ENCODE results near the gene RASGRP4. TPM values are rescaled to one million over a fixed set of nuclear protein-coding genes. Genes with fewer than 3 reads are reported as not detected.

The RASGRP4 gene
- total RNA-seq, 2 donors from 2014 or later: 10.1 to 11.3 TPM

DNA sequence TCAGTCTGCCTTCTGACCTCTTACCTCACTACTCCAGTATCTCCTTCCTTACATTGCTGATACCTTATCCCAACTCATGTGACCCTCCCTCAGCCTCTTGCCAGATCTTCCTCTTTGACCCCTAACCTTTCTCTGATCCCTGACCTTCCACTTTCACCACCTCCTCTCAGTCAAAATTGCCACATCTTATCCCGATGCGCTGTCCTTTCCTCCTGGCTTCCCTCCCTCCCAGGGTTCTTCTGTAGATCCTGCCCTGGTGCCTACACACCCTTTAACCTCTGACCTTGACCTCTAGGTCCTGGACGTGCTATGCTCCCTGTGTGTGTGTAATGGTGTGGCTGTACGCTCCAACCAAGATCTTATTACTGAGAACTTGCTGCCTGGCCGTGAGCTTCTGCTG lies 31.2 kb upstream of the RASGRP4 start:
- Mint-ChIP-seq H3K9me3 (peaks cover 0 to 1% of the 10 kb centered on the region in 2 donors), H3K27me3 (ENCODE audit: low read depth) (peaks cover 15% of the 10 kb centered on the region), H3K27ac (no peak overlapping the region), H3K4me1 (ENCODE audit: low read depth) (no peaks in the 10 kb centered on the region), H3K4me3 (no peak overlapping the region), H3K36me3 (ENCODE audit: insufficient read depth in 2 of 2) (peaks cover 0 to 2% of the 10 kb centered on the region in 2 donors)
- DNase-seq: no peak
- ATAC-seq (replicated peaks in 1 of 2): no peak

DNA sequence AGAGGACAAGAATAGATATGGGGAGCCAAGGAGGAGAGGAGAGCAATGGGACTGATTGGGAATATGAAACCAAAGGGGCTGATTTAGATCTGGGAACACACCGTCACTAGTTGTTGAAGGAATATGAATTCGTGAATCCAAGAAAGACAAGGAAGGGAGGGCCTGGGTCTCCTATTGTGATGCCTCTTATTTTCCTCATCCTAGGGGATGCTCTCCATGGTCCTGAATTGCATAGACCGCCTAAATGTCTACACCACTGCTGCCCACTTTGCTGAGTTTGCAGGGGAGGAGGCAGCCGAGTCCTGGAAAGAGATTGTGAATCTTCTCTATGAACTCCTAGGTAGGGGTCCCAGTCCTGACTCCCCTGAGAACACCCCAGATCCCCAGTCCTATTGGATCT lies 29.0 kb upstream of the RASGRP4 start:
- H3K4me1 Mint-ChIP-seq (ENCODE audit: low read depth): no peaks in the 10 kb centered on the region
- no peak for DNase-seq

DNA sequence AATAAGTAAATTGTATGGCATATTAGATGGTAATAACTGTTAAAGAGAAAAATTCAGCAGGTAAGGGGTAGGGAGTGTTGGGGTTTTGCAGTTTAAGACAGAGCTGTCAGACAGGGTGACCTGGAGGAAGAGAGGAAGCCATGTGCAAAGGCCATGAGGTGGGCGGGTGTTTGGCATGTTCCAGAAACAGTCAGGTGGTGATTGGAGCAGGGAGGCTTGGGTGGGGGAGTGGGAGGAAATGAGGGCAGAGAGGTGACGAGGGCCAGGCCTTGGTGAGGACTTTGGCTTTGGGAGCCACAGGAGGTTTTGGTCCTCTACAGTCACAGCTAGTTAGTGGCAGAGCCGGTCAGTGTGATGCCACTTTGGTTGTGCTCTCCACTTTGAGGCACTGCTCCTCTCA lies 27.6 kb upstream of the RASGRP4 start:
- Mint-ChIP-seq H3K27me3 (ENCODE audit: low read depth) (no peaks in the 10 kb centered on the region), H3K9me3 (peaks cover 0 to 1% of the 10 kb centered on the region in 2 donors), H3K4me1 (ENCODE audit: low read depth) (no peaks in the 10 kb centered on the region), H3K27ac (no peak overlapping the region), H3K36me3 (ENCODE audit: insufficient read depth in 2 of 2) (peaks cover 0 to 2% of the 10 kb centered on the region in 2 donors), H3K4me3 (no peak overlapping the region)
- ATAC-seq (replicated peaks in 1 of 2) (no peak), DNase-seq (no peak)

More for the DNA sequence above, 29.0 kb upstream of the RASGRP4 start:
- H3K27ac Mint-ChIP-seq: no peak overlapping the region
- peaks cover 0 to 1% of the 10 kb centered on the region in 2 donors for H3K9me3 Mint-ChIP-seq
- H3K4me3 Mint-ChIP-seq: no peak overlapping the region
- ATAC-seq (replicated peaks in 1 of 2): no peak
- H3K27me3 Mint-ChIP-seq (ENCODE audit: low read depth): peaks cover 11% of the 10 kb centered on the region
- H3K36me3 Mint-ChIP-seq (ENCODE audit: insufficient read depth in 2 of 2): peaks cover 0 to 2% of the 10 kb centered on the region in 2 donors

DNA sequence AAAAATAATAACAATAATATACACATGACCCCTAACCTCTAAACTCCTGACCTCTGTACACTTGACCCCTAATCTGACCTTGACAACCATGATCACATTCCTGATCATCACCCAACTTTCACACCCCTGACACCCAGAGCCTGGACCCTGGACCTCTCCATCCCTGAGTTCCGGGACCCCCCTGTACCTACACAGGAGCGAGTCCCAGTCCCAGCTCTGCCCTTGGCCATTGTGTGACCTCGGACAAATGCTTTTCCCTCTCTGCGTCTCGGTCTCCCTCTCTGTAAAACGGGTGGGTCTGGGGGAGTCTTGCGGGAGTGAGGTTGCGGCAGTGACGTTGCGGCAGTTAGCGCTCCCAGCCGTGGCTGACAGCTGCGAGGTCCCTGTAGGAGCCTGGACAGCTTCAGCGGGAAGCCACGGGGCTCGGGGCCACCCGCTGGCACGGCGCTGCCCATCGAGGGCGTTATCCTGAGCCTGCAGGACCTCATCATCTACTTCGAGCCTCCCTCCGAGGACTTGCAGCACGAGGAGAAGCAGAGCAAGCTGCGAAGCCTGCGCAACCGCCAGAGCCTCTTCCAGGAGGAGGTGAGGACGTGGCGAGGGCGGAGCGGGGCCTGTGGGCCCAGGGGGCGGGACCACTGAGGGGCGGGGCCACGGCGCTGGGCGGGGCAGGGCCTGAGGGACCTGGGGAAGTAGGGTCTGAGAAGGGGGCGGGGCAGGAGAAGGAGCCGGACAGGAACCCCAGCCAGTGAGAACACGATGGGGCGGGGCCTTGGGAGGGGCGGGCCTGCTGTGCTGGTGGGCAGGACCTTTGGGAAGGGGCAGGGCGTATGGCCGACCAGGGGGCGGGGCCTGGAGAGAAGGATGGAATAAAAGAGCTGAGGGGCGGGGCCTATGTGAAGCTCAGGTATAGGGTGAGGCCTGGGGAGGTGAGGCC lies 26.7 kb upstream of the RASGRP4 start:
- Mint-ChIP-seq H3K36me3 (ENCODE audit: insufficient read depth in 2 of 2) (peaks cover 0 to 2% of the 10 kb centered on the region in 2 donors), H3K4me3 (no peak overlapping the region), H3K4me1 (ENCODE audit: low read depth) (no peaks in the 10 kb centered on the region), H3K9me3 (peaks cover 0 to 1% of the 10 kb centered on the region in 2 donors), H3K27ac (no peak overlapping the region), H3K27me3 (ENCODE audit: low read depth) (no peaks in the 10 kb centered on the region)
- peak; percentile 7 to 10 for DNase-seq
- peak in 1 of 2 donors; percentile 11 for ATAC-seq (replicated peaks in 1 of 2)

DNA sequence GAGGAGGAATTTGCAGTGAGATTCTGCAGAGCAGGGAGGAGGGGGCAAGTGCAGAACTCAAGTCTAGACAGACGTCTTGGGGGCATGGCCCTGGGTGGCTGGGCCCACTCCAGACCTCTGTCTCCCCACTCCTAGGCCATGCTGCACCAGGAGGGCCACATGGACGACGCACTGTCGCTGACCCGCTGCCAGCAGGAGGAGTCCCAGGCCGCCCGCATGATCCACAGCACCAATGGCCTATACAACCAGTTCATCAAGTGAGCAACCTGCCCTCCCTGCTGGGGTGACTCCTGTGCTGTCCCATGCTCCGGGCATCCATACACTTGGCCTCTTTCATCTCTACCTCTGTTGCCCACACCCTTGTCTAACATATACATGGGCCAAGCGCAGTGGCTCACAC lies 25.6 kb upstream of the RASGRP4 start:
- H3K27ac Mint-ChIP-seq: no peak overlapping the region
- H3K36me3 Mint-ChIP-seq (ENCODE audit: insufficient read depth in 2 of 2): peaks cover 0 to 2% of the 10 kb centered on the region in 2 donors
- H3K27me3 Mint-ChIP-seq (ENCODE audit: low read depth): no peaks in the 10 kb centered on the region
- DNase-seq: no peak
- peaks cover 0 to 1% of the 10 kb centered on the region in 2 donors for H3K9me3 Mint-ChIP-seq
- H3K4me3 Mint-ChIP-seq: no peak overlapping the region
- no peak for ATAC-seq (replicated peaks in 1 of 2)
- no peaks in the 10 kb centered on the region for H3K4me1 Mint-ChIP-seq (ENCODE audit: low read depth)

DNA sequence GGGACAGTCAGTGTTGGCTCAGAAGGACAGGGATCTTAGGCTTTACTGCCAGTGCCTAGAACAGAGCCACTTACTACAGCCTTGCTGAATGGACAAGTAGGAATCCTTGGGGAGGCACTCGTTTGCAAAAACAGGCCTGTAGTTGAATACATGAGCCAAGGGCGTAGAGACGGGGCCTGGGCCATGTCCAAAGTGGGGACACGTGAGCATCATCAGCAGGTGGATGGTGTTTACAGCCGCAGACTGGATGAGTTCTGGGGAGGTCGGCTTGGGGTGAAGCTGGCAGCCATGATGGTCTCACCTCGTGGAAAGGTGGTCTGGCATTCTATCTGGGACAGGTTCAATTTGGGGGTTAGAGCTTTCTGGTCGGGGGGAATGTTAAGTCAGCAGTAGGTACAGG lies 25.0 kb upstream of the RASGRP4 start:
- Mint-ChIP-seq H3K4me1 (ENCODE audit: low read depth) (no peaks in the 10 kb centered on the region), H3K27ac (no peak overlapping the region), H3K9me3 (peaks cover 0 to 1% of the 10 kb centered on the region in 2 donors), H3K4me3 (no peak overlapping the region), H3K36me3 (ENCODE audit: insufficient read depth in 2 of 2) (peaks cover 0 to 2% of the 10 kb centered on the region in 2 donors), H3K27me3 (ENCODE audit: low read depth) (no peaks in the 10 kb centered on the region)
- no peak for ATAC-seq (replicated peaks in 1 of 2)
- DNase-seq: no peak

- no peak for DNase-seq
Observed at GRCh38 chr19:38449518-38449917, 23.5 kb upstream of the RASGRP4 start.

DNA sequence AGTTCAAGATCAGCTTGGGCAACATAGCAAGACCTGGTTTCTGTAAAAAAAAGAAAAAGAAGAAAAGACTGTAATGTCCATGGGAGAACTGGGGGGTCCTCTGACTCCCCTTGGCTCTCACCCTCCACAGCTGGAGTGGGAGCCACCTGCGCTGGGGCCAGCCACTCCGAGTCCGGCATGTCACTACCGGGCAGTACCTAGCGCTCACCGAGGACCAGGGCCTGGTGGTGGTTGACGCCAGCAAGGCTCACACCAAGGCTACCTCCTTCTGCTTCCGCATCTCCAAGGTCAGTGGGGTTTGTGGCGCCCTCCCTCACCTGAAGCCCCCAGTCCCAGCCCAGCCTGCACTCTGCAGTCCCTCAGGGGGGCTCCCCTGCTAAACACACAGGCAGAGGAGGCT lies 22.2 kb upstream of the RASGRP4 start:
- DNase-seq: no peak
- H3K27me3 Mint-ChIP-seq (ENCODE audit: low read depth): no peaks in the 10 kb centered on the region
- peaks cover 0 to 3% of the 10 kb centered on the region in 2 donors for H3K36me3 Mint-ChIP-seq (ENCODE audit: insufficient read depth in 2 of 2)
- no peak overlapping the region for H3K4me3 Mint-ChIP-seq
- no peaks in the 10 kb centered on the region for H3K9me3 Mint-ChIP-seq
- ATAC-seq (replicated peaks in 1 of 2): no peak
- no peak overlapping the region for H3K27ac Mint-ChIP-seq
- no peaks in the 10 kb centered on the region for H3K4me1 Mint-ChIP-seq (ENCODE audit: low read depth)

More at GRCh38 chr19:38449518-38449917, 23.5 kb upstream of the RASGRP4 start:
- H3K4me1 Mint-ChIP-seq (ENCODE audit: low read depth): no peaks in the 10 kb centered on the region
- H3K9me3 Mint-ChIP-seq: peaks cover 0 to 1% of the 10 kb centered on the region in 2 donors
- no peak overlapping the region for H3K4me3 Mint-ChIP-seq
- no peak overlapping the region for H3K27ac Mint-ChIP-seq
- H3K36me3 Mint-ChIP-seq (ENCODE audit: insufficient read depth in 2 of 2): peaks cover 0 to 5% of the 10 kb centered on the region in 2 donors
- no peaks in the 10 kb centered on the region for H3K27me3 Mint-ChIP-seq (ENCODE audit: low read depth)
- no peak for ATAC-seq (replicated peaks in 1 of 2)

GRCh38 chr19:38445362-38445761 lies 19.3 kb upstream of the RASGRP4 start:
- H3K27ac Mint-ChIP-seq: no peak overlapping the region
- peaks cover 0 to 3% of the 10 kb centered on the region in 2 donors for H3K36me3 Mint-ChIP-seq (ENCODE audit: insufficient read depth in 2 of 2)
- no peak for DNase-seq
- H3K27me3 Mint-ChIP-seq (ENCODE audit: low read depth): no peaks in the 10 kb centered on the region
- no peak for ATAC-seq (replicated peaks in 1 of 2)
- no peaks in the 10 kb centered on the region for H3K9me3 Mint-ChIP-seq
- H3K4me1 Mint-ChIP-seq (ENCODE audit: low read depth): peaks cover 6% of the 10 kb centered on the region
- H3K4me3 Mint-ChIP-seq: no peak overlapping the region

- H3K27me3 Mint-ChIP-seq (ENCODE audit: low read depth): no peaks in the 10 kb centered on the region
- H3K4me3 Mint-ChIP-seq: no peak overlapping the region
- no peak for ATAC-seq (replicated peaks in 1 of 2)
Observed at GRCh38 chr19:38444026-38444425, 18.0 kb upstream of the RASGRP4 start.

DNA sequence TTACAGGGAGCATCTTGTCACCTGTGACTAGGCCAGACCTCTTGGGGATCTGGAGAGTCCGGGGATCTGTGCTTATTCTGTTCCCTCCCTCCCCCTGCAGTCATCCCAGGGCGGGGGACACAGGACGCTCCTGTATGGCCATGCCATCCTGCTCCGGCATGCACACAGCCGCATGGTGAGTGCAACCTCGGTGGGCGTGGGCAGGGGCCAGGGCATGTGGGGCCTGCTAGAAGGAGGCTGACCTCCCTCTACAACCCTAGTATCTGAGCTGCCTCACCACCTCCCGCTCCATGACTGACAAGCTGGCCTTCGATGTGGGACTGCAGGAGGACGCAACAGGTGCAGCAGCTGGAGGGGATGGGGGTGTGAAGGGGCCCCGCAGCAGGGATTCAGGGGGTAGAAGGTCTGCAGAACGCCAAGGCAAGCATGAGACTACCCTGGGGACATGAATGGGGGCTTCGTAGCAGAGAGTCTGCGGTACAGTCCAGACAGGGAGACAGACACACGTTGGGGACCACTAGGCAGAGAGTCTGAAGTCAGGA lies 17.5 kb upstream of the RASGRP4 start:
- Mint-ChIP-seq H3K27me3 (ENCODE audit: low read depth) (no peaks in the 10 kb centered on the region), H3K4me1 (ENCODE audit: low read depth) (peaks cover 6% of the 10 kb centered on the region), H3K36me3 (ENCODE audit: insufficient read depth in 2 of 2) (peaks cover 0 to 3% of the 10 kb centered on the region in 2 donors), H3K9me3 (no peaks in the 10 kb centered on the region), H3K27ac (no peak overlapping the region), H3K4me3 (no peak overlapping the region)
- ATAC-seq (replicated peaks in 1 of 2) (no peak), DNase-seq (no peak)

More at GRCh38 chr19:38444026-38444425, 18.0 kb upstream of the RASGRP4 start:
- no peak for DNase-seq
- H3K27ac Mint-ChIP-seq: no peak overlapping the region
- no peaks in the 10 kb centered on the region for H3K9me3 Mint-ChIP-seq
- H3K36me3 Mint-ChIP-seq (ENCODE audit: insufficient read depth in 2 of 2): peaks cover 0 to 3% of the 10 kb centered on the region in 2 donors
- H3K4me1 Mint-ChIP-seq (ENCODE audit: low read depth): peaks cover 6% of the 10 kb centered on the region

DNA sequence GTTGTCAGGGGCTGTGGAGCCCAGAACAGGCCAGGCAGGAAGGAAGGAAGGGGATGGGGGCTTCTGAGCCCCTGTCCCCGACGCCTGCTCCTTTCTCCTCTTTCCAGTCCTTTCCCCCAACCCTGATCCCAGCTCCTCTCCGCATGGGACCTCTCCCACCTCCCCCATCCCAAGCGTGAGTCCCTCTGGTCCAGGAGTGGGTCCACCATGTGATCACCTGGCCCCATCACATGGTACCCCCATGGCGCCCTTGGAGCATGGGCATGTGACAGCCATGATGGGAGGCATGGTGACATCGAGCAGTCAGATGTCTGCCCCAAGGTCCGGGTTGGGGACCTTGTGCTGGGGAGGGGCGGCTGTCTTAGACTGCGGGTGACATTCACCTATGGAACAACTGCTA lies 16.7 kb upstream of the RASGRP4 start:
- no peaks in the 10 kb centered on the region for H3K9me3 Mint-ChIP-seq
- peaks cover 11% of the 10 kb centered on the region for H3K4me1 Mint-ChIP-seq (ENCODE audit: low read depth)
- H3K4me3 Mint-ChIP-seq: no peak overlapping the region
- ATAC-seq (replicated peaks in 1 of 2) (no peak), DNase-seq (no peak)
- peaks cover 0 to 3% of the 10 kb centered on the region in 2 donors for H3K36me3 Mint-ChIP-seq (ENCODE audit: insufficient read depth in 2 of 2)
- no peaks in the 10 kb centered on the region for H3K27me3 Mint-ChIP-seq (ENCODE audit: low read depth)
- H3K27ac Mint-ChIP-seq: no peak overlapping the region

DNA sequence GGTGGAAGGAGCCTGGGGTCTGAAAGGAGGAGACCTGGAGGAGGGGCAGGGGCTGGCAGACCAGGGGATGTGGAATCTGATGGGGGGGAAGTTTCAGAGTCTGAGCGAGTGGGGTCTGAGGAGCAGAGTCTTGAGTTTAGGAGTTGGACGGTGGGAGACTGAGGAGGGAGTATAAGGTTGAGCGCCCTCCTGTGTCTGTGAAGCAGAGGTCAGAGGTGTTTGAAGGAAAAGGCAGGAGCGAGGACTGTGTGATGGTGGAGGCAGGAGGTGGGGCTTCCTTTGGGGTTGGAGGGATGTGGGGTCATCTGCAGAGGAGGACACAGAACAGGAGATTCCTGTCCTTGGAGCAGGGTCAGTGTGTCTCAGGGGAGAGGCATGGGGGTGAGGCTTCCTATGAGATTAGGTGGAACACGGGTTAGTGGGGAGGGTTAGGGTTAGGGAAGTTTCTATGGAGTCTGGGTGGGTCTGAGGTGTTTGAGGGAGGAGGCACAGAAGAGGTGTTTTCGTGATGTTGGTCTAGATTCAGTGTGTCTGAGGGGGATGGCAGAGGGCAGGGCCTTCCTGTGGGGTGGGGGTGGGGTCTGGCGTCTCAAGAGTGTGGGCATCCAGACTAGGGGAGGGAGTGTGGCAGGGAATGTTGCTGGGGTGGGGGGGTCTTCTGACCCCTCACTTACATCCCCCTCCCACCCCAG lies 15.8 kb upstream of the RASGRP4 start:
- no peaks in the 10 kb centered on the region for H3K27me3 Mint-ChIP-seq (ENCODE audit: low read depth)
- peak; percentile 71 to 75 for ATAC-seq (replicated peaks in 1 of 2)
- peaks cover 11% of the 10 kb centered on the region for H3K4me1 Mint-ChIP-seq (ENCODE audit: low read depth)
- H3K9me3 Mint-ChIP-seq: no peaks in the 10 kb centered on the region
- peak; percentile 16 to 27 for DNase-seq
- H3K36me3 Mint-ChIP-seq (ENCODE audit: insufficient read depth in 2 of 2): peaks cover 0 to 3% of the 10 kb centered on the region in 2 donors
- no peak overlapping the region for H3K27ac Mint-ChIP-seq
- H3K4me3 Mint-ChIP-seq: no peak overlapping the region
